ENCODE results near the gene TNFRSF8.

Gene TNFRSF8

GRCh38 chr1:12159816-12160215, 96.7 kb downstream of the TNFRSF8 start:
- peak; percentile 68 for DNase-seq (ENCODE audit: low spot score)

- no peak for DNase-seq (ENCODE audit: low spot score)
Observed at GRCh38 chr1:12161324-12161661, 98.2 kb downstream of the TNFRSF8 start.

- peak; percentile 86 for DNase-seq (ENCODE audit: low spot score)
Observed at GRCh38 chr1:12161662-12162458, 98.8 kb downstream of the TNFRSF8 start.

- no peak for DNase-seq (ENCODE audit: low spot score)
Observed at GRCh38 chr1:12162459-12163137, 99.5 kb downstream of the TNFRSF8 start.

GRCh38 chr1:12163210-12163609, 100.1 kb downstream of the TNFRSF8 start:
- DNase-seq (ENCODE audit: low spot score): no peak

- no peak for DNase-seq (ENCODE audit: low spot score)
Observed at GRCh38 chr1:12164210-12164609, 101.1 kb downstream of the TNFRSF8 start.

- DNase-seq (ENCODE audit: low spot score): no peak
Observed at GRCh38 chr1:12165342-12165741, 102.2 kb downstream of the TNFRSF8 start.

GRCh38 chr1:12166834-12167492, 103.9 kb downstream of the TNFRSF8 start, which contains the start of gene TNFRSF1B:
Gene TNFRSF1B (plus strand): TSS chr1:12166991. CDS start chr1:12167092, 101 bp downstream.
- DNase-seq (ENCODE audit: low spot score): peak; percentile 67

- no peak for DNase-seq (ENCODE audit: low spot score)
Observed at GRCh38 chr1:12167493-12168429, 104.7 kb downstream of the TNFRSF8 start.

- DNase-seq (ENCODE audit: low spot score): no peak
Observed at GRCh38 chr1:12168451-12169160, 105.5 kb downstream of the TNFRSF8 start.

GRCh38 chr1:12169442-12170135, 106.5 kb downstream of the TNFRSF8 start:
- DNase-seq (ENCODE audit: low spot score): no peak

GRCh38 chr1:12170263-12170671, 107.2 kb downstream of the TNFRSF8 start:
- no peak for DNase-seq (ENCODE audit: low spot score)

GRCh38 chr1:12171206-12172041, 108.3 kb downstream of the TNFRSF8 start:
- DNase-seq (ENCODE audit: low spot score): peak; percentile 45

- peak; percentile 49 for DNase-seq (ENCODE audit: low spot score)
Observed at GRCh38 chr1:12172042-12172851, 109.1 kb downstream of the TNFRSF8 start.

- DNase-seq (ENCODE audit: low spot score): no peak
Observed at GRCh38 chr1:12173041-12173509, 110.0 kb downstream of the TNFRSF8 start.

- DNase-seq (ENCODE audit: low spot score): peak; percentile 89
Observed at GRCh38 chr1:12173631-12174121, 110.6 kb downstream of the TNFRSF8 start.

- DNase-seq (ENCODE audit: low spot score): no peak
Observed at GRCh38 chr1:12174924-12175810, 112.1 kb downstream of the TNFRSF8 start.

All from CD4-positive, alpha-beta T cell treated with Interleukin-15 for 4 hours (primary cell).